IMR-90 (cell line): ENCODE measurements around the gene RBM7.

ENCODE experiments used
- BHLHE40 ChIP-seq: fragments of 150-350 bp; IDR thresholded peaks from 2 replicates; pipeline ENCODE4 v1.6.1; 2016; ENCODE audit warnings: mild to moderate bottlenecking, low read depth, low read length
- CHD1 ChIP-seq: IDR thresholded peaks from 2 replicates; pipeline ENCODE4 v1.6.1; 2012; ENCODE audit warnings: low read depth, low read length, improper control_type of control experiment
- CTCF ChIP-seq: conservative IDR thresholded peaks from 2 replicates; pipeline ENCODE4 v1.5.1; 2012; ENCODE audit warnings: mild to moderate bottlenecking, low read depth, low read length, improper control_type of control experiment
- ELK1 ChIP-seq: fragments of 150-350 bp; IDR thresholded peaks from 2 replicates; pipeline ENCODE4 v1.6.1; 2016; ENCODE audit warnings: low read depth, mild to moderate bottlenecking, low read length, moderate library complexity, borderline replicate concordance
- FOS ChIP-seq: fragments of 150-350 bp; IDR thresholded peaks from 2 replicates; pipeline ENCODE4 v1.6.1; 2016; ENCODE audit warnings: low read depth, low read length
- MAZ ChIP-seq: IDR thresholded peaks from 2 replicates; pipeline ENCODE4 v1.6.1; 2012; ENCODE audit warnings: low read depth, mild to moderate bottlenecking, low read length, improper control_type of control experiment, moderate library complexity, borderline replicate concordance
- MXI1 ChIP-seq: IDR thresholded peaks from 2 replicates; pipeline ENCODE4 v1.6.1; 2012; ENCODE audit warnings: low read depth, mild to moderate bottlenecking, low read length, moderate library complexity, borderline replicate concordance
- POLR2A ChIP-seq: IDR thresholded peaks from 2 replicates; pipeline ENCODE4 v1.6.1; 2012; ENCODE audit warnings: mild to moderate bottlenecking, low read depth, low read length
- RAD21 ChIP-seq: IDR thresholded peaks from 2 replicates; pipeline ENCODE4 v1.6.1; 2012; ENCODE audit warnings: low read length, improper control_type of control experiment
- RFX5 ChIP-seq: IDR thresholded peaks from 2 replicates; pipeline ENCODE4 v1.8.0; 2012; ENCODE audit warnings: low read depth, mild to moderate bottlenecking, low read length, moderate library complexity
- SMC3 ChIP-seq: fragments of 150-350 bp; IDR thresholded peaks from 2 replicates; pipeline ENCODE4 v1.6.1; 2016; ENCODE audit warnings: low read depth, mild to moderate bottlenecking, antibody characterized with exemption, low read length, moderate library complexity
- USF2 ChIP-seq: fragments of 150-350 bp; IDR thresholded peaks from 2 replicates; pipeline ENCODE4 v1.6.1; 2017; ENCODE audit warnings: mild to moderate bottlenecking, antibody characterized with exemption, low read length, low read depth

- TF ChIP-seq FOS (no peak), MAZ (no peak), CTCF (no peak), POLR2A (no peak), BHLHE40 (no peak), RAD21 (no peak), RFX5 (no peak), MXI1 (no peak), CHD1 (no peak), USF2 (no peak), SMC3 (no peak), ELK1 (no peak)
Observed at GRCh38 chr11:114353443-114353842, 47.0 kb upstream of the RBM7 start.
